ENCODE results near the gene SNX11. TPM values are rescaled to one million over a fixed set of nuclear protein-coding genes. Genes with fewer than 3 reads are reported as not detected.
"Not testable (repeated sequence)": the region's sequence is repeated elsewhere in the genome, so short reads cannot be mapped to it uniquely, and the experiment has no call there.

Gene SNX11, protein sequence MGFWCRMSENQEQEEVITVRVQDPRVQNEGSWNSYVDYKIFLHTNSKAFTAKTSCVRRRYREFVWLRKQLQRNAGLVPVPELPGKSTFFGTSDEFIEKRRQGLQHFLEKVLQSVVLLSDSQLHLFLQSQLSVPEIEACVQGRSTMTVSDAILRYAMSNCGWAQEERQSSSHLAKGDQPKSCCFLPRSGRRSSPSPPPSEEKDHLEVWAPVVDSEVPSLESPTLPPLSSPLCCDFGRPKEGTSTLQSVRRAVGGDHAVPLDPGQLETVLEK
- 10 to 100 TPM; 31.9 to 59.4 (median 38.3) TPM for polyA plus RNA-seq (ENCODE audit: low read depth in 6 of 6)

DNA sequence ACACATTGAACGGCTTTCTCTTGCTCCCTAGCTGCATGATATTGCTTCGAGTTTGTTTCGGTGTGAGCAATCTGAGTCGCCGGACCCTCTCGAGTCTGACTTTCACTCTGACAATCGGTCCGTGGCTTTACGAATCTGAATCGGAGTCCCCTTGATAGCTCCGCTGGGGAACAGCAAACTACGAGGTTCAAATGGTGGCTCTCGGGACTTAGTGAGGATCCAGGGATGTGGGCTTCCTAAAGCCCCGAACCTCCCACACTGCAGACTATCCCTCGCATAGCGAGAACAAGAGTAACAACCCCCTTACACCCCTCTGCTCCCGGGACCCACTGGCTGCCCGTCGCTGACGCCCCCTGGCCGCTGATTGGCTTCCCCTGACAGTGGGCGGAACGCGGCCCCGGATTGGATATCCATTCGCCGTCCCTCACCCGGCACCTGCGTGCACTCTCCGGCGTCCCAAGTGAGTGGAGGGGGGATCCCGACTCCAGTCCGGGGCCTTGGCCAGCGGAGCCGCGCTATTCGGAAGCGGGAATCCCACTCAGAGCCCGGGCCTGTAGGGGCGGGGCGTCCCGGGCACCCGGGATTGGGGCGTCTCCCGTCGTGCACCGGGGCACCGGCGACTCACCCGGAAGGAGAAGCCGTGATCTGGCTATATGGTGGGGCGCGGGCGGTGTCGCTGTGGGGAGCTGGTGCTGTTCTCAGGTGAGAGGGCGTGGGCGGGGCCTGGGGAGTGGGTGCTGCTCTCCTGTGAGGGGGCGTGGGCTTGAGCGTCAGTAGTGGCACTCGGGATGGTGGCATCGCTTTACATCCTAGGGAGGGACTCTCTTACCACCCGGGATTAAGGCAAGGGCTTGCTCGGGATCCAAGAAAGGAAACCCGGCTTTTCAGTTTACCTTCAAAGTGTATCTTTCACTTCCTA, at the start of gene SNX11:
Gene SNX11, plus strand, starts transcription at position 630 of the 919 bp plus-strand sequence. CDS start 4,278 bp downstream, outside the sequence.
- Mint-ChIP-seq H3K4me3 (peak within 1 kb of the TSS; percentile 71 to 99 (median 97)), H3K27ac (peak within 1 kb of the TSS; percentile 94 to 99 (median 97)), H3K4me1 (peaks cover 54 to 71% (median 59%) of the 10 kb centered on the region in 3 donors), H3K9me3 (peaks cover 0 to 7% (median 2%) of the 10 kb centered on the region in 7 donors), H3K27me3 (no peaks in the 10 kb centered on the region), H3K36me3 (no peaks in the 10 kb centered on the region)
- DNase-seq (peak; percentile 96), ATAC-seq (ENCODE audit: low read depth in 2 of 2) (peak; percentile 76 to 79)

DNA sequence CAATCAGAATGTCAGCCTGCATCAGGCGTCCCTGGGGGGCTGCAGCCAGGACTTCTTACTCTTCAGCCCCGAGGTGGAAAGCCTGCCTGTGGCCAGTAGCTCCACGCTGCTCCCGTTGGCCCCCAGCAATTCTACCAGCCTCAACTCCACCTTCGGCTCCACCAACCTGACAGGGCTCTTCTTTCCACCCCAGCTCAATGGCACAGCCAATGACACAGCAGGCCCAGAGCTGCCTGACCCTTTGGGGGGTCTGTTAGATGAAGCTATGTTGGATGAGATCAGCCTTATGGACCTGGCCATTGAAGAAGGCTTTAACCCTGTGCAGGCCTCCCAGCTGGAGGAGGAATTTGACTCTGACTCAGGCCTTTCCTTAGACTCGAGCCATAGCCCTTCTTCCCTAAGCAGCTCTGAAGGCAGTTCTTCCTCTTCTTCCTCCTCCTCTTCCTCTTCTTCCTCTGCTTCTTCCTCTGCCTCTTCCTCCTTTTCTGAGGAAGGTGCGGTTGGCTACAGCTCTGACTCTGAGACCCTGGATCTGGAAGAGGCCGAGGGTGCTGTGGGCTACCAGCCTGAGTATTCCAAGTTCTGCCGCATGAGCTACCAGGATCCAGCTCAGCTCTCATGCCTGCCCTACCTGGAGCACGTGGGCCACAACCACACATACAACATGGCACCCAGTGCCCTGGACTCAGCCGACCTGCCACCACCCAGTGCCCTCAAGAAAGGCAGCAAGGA, 49.0 kb upstream of the SNX11 start:
- Mint-ChIP-seq H3K9me3 (no peaks in the 10 kb centered on the region), H3K4me3 (peak overlapping the region in 1 of 8 donors; percentile 35), H3K27me3 (no peaks in the 10 kb centered on the region), H3K27ac (peak overlapping the region in 1 of 6 donors; percentile 72), H3K36me3 (peaks cover 14 to 30% of the 10 kb centered on the region in 2 donors), H3K4me1 (peaks cover 26 to 31% (median 31%) of the 10 kb centered on the region in 3 donors)
- ATAC-seq (ENCODE audit: low read depth in 2 of 2) (no peak), DNase-seq (no peak)

DNA sequence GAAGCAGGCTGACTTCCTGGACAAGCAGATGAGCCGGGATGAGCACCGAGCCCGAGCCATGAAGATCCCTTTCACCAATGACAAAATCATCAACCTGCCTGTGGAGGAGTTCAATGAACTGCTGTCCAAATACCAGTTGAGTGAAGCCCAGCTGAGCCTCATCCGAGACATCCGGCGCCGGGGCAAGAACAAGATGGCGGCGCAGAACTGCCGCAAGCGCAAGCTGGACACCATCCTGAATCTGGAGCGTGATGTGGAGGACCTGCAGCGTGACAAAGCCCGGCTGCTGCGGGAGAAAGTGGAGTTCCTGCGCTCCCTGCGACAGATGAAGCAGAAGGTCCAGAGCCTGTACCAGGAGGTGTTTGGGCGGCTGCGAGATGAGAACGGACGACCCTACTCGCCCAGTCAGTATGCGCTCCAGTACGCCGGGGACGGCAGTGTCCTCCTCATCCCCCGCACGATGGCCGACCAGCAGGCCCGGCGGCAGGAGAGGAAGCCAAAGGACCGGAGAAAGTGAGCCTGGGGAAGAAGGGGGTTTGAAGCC, 48.4 kb upstream of the SNX11 start:
- no peaks in the 10 kb centered on the region for H3K27me3 Mint-ChIP-seq
- H3K4me1 Mint-ChIP-seq = peaks cover 25 to 28% (median 27%) of the 10 kb centered on the region in 3 donors
- peaks cover 14 to 30% of the 10 kb centered on the region in 2 donors for H3K36me3 Mint-ChIP-seq
- H3K9me3 Mint-ChIP-seq = no peaks in the 10 kb centered on the region
- DNase-seq (no peak), ATAC-seq (ENCODE audit: low read depth in 2 of 2) (no peak)
- H3K27ac Mint-ChIP-seq = peak overlapping the region in 2 of 6 donors; percentile 61 to 72
- H3K4me3 Mint-ChIP-seq = peak overlapping the region in 1 of 8 donors; percentile 35

DNA sequence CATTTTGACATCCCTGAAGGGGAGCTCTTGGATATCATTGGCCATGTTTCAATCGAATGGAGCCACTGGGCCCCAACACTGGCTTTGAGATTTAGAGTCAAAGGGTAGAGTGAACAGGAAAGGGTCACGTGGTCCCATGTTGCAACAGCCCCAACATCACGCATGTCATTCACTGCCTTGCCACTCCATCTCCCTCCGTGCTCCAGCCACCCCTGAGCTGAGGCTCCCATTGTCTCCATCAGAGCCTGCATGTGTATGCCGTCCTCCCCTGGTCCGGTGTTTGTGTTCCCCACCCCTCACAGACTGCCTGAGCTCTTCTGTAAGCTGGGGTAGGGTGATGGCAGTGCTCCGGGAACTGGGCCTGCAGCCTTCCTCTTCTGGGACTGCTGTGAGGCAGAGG, 47.3 kb upstream of the SNX11 start:
- no peak overlapping the region for H3K4me3 Mint-ChIP-seq
- ATAC-seq (ENCODE audit: low read depth in 2 of 2) = no peak
- H3K27ac Mint-ChIP-seq = no peak overlapping the region
- H3K27me3 Mint-ChIP-seq = no peaks in the 10 kb centered on the region
- peaks cover 20 to 23% (median 22%) of the 10 kb centered on the region in 3 donors for H3K4me1 Mint-ChIP-seq
- peaks cover 14 to 30% of the 10 kb centered on the region in 2 donors for H3K36me3 Mint-ChIP-seq
- H3K9me3 Mint-ChIP-seq = no peaks in the 10 kb centered on the region
- no peak for DNase-seq

DNA sequence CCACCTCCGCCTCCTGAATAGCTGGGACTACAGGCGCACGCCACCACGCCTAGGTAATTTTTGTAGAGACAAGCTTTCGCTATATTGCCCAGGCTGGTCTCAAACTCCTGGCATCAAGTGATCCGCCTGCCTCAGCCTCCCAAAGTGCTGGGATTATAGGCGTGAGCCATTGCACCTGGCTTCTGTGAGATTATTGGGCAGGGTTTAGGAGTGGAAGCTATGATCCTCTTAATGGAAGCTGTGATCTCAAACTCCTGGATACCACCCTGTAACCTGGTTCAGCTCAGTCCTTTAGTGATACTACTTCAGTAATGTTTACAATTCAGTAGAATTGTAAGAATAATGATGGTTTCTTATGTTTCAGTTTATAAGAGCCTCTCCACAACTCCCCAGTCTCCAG, 45.3 kb upstream of the SNX11 start:
- Mint-ChIP-seq H3K4me3 (no peak overlapping the region), H3K27ac (peak overlapping the region in 1 of 6 donors; percentile 66), H3K4me1 (peaks cover 4 to 6% (median 5%) of the 10 kb centered on the region in 3 donors), H3K9me3 (no peaks in the 10 kb centered on the region), H3K27me3 (no peaks in the 10 kb centered on the region), H3K36me3 (peaks cover 18 to 19% of the 10 kb centered on the region in 2 donors)
- DNase-seq (no peak), ATAC-seq (ENCODE audit: low read depth in 2 of 2) (no peak)

DNA sequence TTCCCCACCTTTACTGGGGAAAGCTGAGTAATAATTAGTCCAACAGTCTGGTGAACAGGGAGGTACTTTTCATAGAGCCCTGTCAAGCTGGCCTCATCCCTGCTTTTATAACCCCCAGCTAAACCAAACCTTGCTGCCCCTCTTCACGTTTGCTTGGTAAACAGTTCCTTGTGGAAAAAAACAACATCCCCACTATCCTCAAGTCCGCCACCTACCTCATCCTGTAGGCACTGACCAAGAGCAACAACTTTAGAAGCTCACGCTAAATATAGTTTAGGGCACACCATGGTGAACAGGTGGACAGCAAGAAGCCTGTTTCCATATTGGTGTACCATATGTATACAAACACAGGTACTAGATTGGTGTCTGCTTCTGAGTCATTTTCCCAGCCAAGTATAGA, 42.9 kb upstream of the SNX11 start:
- no peak for DNase-seq
- Mint-ChIP-seq H3K27me3 (no peaks in the 10 kb centered on the region), H3K36me3 (peaks cover 5 to 18% of the 10 kb centered on the region in 2 donors), H3K27ac (peak overlapping the region in 1 of 6 donors; percentile 26), H3K4me3 (no peak overlapping the region), H3K9me3 (no peaks in the 10 kb centered on the region), H3K4me1 (peaks cover 2 to 4% (median 3%) of the 10 kb centered on the region in 3 donors)
- no peak for ATAC-seq (ENCODE audit: low read depth in 2 of 2)

DNA sequence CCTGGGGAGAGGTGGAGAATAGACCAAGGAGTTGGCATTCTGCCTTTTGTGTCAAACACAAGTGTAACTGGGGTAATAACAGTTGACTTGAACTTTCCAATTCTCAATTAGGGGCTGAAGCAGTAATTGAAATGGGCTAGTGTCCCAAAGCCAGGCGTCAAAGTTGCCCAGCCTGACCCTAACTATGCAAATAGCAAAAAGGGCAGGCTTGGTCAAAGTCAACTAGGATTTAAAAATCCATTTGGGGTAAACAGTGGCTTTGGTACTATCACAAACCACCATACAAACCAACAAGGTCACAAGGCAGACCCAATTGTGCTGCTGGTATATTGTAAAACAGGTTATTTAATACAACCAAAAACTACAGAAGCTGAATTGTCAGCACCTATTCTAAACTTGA, 41.4 kb upstream of the SNX11 start:
- H3K4me1 Mint-ChIP-seq = no peaks in the 10 kb centered on the region
- H3K9me3 Mint-ChIP-seq = no peaks in the 10 kb centered on the region
- H3K4me3 Mint-ChIP-seq = no peak overlapping the region
- peaks cover 0 to 8% of the 10 kb centered on the region in 2 donors for H3K36me3 Mint-ChIP-seq
- no peak overlapping the region for H3K27ac Mint-ChIP-seq
- DNase-seq (no peak), ATAC-seq (ENCODE audit: low read depth in 2 of 2) (no peak)
- no peaks in the 10 kb centered on the region for H3K27me3 Mint-ChIP-seq

DNA sequence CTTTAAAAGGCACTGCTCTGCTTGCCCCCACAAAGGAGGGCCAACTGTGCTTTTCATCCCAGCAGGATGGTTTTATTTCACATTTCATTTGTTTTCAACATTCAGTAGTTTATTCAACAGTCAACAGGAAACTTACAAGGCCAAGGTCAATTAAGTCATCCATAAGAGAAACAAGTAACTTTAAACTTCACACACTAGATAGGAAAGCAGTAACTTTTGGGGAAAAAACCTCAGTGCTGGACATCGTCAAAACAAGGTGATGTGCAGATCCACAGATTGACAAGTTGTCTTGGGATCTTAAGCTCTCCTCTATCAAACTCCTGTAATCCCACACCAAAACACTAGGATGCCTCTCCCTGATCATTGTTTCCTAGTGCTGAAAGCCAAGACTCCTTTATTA, 40.9 kb upstream of the SNX11 start:
- H3K9me3 Mint-ChIP-seq = no peaks in the 10 kb centered on the region
- DNase-seq = no peak
- no peak overlapping the region for H3K4me3 Mint-ChIP-seq
- no peak for ATAC-seq (ENCODE audit: low read depth in 2 of 2)
- peak overlapping the region in 1 of 6 donors; percentile 45 for H3K27ac Mint-ChIP-seq
- H3K4me1 Mint-ChIP-seq = no peaks in the 10 kb centered on the region
- H3K36me3 Mint-ChIP-seq = peaks cover 0 to 4% of the 10 kb centered on the region in 2 donors
- no peaks in the 10 kb centered on the region for H3K27me3 Mint-ChIP-seq

DNA sequence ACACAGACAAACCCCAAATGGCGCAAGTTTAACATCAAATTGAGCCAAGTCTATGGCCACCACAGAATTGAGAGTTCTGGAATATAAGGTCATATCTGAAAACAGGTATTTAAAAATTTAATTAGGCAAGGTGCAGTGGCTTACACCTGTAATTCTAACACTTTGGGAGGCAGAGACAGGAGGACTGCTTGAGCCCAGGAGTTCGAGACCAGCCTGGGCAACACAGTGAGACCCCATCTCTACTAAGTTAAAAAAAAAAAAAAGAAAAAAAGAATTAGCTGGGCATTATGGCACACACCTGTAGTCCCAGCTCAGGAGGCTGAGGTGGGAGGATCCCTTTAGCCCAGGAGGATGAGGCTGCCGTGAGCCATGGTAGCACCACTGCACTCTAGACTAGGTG, 40.3 kb upstream of the SNX11 start:
- Mint-ChIP-seq H3K27ac (no peak overlapping the region), H3K27me3 (no peaks in the 10 kb centered on the region), H3K36me3 (peaks cover 0 to 4% of the 10 kb centered on the region in 2 donors), H3K4me3 (no peak overlapping the region), H3K4me1 (no peaks in the 10 kb centered on the region), H3K9me3 (no peaks in the 10 kb centered on the region)
- no peak for ATAC-seq (ENCODE audit: low read depth in 2 of 2)
- no peak for DNase-seq

DNA sequence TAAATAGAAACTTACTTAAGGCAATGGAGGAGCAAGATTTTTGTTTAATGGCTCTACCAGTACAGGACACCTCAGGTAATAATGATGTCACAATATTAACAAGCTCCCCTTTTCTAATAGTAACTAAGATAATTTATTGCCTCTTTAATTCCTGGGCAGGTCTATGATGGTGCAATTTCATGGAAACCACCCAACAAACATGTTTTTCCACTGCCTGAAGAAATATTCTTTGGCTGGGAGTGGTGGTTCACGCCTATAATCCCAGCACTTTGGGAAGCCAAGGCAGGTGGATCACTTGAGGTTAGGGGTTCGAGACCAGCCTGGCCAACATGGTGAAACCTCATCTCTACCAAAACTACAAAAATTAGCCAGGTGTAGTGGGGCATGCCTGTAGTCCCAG, 39.8 kb upstream of the SNX11 start:
- not testable (repeated sequence) for H3K4me1 Mint-ChIP-seq; H3K27ac Mint-ChIP-seq; H3K9me3 Mint-ChIP-seq; H3K4me3 Mint-ChIP-seq; DNase-seq; ATAC-seq (ENCODE audit: low read depth in 2 of 2); H3K36me3 Mint-ChIP-seq; H3K27me3 Mint-ChIP-seq

DNA sequence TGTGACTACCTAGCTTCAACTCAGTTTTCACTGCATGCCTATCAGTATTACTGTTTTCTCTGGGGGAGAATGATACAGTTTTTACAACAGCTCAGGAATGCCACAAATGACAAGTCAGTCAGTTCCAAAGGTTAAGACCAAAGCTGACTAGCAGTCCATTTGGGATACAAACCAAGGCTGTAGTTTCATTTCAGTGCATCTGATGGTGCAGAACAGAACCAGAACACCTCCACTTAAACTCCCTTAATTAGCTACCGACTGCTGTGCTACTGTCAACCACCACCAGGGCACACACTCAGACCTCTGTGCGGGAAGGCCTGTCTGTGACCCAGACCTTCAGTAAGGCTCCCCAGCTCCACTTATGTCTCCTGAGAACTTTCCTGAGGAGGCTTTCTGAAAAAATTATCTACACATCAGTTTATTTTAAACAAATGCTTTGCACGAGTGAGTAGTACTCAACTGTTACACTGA, 39.0 kb upstream of the SNX11 start:
- H3K4me3 Mint-ChIP-seq = no peak overlapping the region
- DNase-seq = no peak
- ATAC-seq (ENCODE audit: low read depth in 2 of 2) = peak; percentile 40 to 58
- peak overlapping the region in 1 of 6 donors; percentile 67 for H3K27ac Mint-ChIP-seq
- no peaks in the 10 kb centered on the region for H3K4me1 Mint-ChIP-seq
- H3K27me3 Mint-ChIP-seq = no peaks in the 10 kb centered on the region
- H3K36me3 Mint-ChIP-seq = peaks cover 0 to 4% of the 10 kb centered on the region in 2 donors
- H3K9me3 Mint-ChIP-seq = no peaks in the 10 kb centered on the region

DNA sequence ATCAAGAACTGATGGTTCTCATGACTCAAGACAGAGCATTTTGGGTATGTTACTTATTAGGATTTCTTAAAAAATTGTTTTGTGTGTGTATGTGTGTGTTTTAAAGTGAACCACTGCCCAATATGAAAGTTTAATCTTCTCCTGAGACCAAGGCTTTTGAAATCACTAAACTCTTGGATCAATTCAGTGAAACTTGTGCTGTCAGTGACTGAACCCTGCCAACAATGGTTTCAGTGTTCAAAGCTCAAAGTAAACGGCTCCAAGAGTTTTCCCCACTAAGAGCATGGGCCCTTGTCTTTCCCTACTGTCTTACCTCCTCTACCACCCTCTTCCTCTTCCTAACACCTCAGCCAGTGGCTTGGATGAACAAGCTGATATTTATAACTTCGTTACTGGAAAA, 37.4 kb upstream of the SNX11 start:
- Mint-ChIP-seq H3K4me1 (no peaks in the 10 kb centered on the region), H3K27me3 (no peaks in the 10 kb centered on the region), H3K27ac (peak overlapping the region in 2 of 6 donors; percentile 8 to 73), H3K9me3 (no peaks in the 10 kb centered on the region), H3K4me3 (no peak overlapping the region), H3K36me3 (peaks cover 0 to 4% of the 10 kb centered on the region in 2 donors)
- no peak for DNase-seq
- no peak for ATAC-seq (ENCODE audit: low read depth in 2 of 2)

DNA sequence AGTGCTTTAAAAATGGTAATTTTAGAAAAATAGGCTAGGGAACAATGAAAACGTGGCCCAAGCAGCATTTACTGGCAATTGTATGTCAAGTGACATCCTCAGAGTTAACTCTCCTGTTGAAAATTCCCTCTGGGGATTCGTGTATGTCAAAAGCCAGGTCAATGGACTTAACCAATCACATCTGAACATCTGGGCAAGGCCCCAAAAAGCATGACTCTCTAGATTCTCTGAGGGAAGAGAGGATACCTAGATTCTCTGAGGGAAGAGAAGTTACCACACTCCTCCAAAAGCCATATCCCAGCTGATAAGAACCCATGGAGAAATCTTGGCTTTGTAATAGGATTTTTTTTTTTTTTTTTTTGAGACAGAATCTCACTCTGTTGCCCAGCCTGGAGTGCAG, 35.9 kb upstream of the SNX11 start:
- no peak overlapping the region for H3K4me3 Mint-ChIP-seq
- H3K27ac Mint-ChIP-seq = no peak overlapping the region
- no peaks in the 10 kb centered on the region for H3K27me3 Mint-ChIP-seq
- no peaks in the 10 kb centered on the region for H3K4me1 Mint-ChIP-seq
- peaks cover 0 to 8% of the 10 kb centered on the region in 2 donors for H3K36me3 Mint-ChIP-seq
- no peak for ATAC-seq (ENCODE audit: low read depth in 2 of 2)
- DNase-seq = no peak
- H3K9me3 Mint-ChIP-seq = no peaks in the 10 kb centered on the region

Measured in naive B cell (primary cell).